IMR-90 (cell line): ENCODE measurements around the gene AFMID. TPM values are rescaled to one million over a fixed set of nuclear protein-coding genes. Genes with fewer than 3 reads are reported as not detected.
A peak's percentile ranks its signal among the peaks of the same experiment; 100 is the strongest.

ENCODE experiments used
- ATAC-seq: fragments of 200-7000 bp; cut with Tn5 transposase; 2 replicates; pipeline ENCODE4 v1.9.1; 2020; ENCODE audit warnings: low read depth, mild to moderate bottlenecking, moderate library complexity
- BruUV-seq: library from RNA; stranded (reverse); fragments of 400-500 nt; replicated peaks from 2 replicates; lab custom pipeline; 2021; lab: Mats Ljungman, UMichigan
- CTCF ChIA-PET: fragments of 300-600 bp; formaldehyde crosslinking; extraction: SDS; loops from one replicate; lab custom pipeline; 2021; ENCODE audit warnings: antibody characterized with exemption; lab: Yijun Ruan, JAX
- POLR2A ChIA-PET: fragments of 300-600 bp; sonication (Branson Sonifier 250); formaldehyde crosslinking; loops from one replicate; lab custom pipeline; 2022; ENCODE audit warnings: antibody characterized with exemption; ENCODE audit not compliant: unreplicated experiment; lab: Charles Lee
- DNase-seq: peaks from one replicate; pipeline ENCODE4 v3.0.0; 2013
- H2AFZ ChIP-seq: replicated peaks from 2 replicates; pipeline ENCODE3; 2013; ENCODE audit warnings: low read length, mild to moderate bottlenecking; ENCODE audit not compliant: poor library complexity
- H2AK5ac ChIP-seq: 2 replicates; pipeline ENCODE4 v1.6.1; 2013; ENCODE audit warnings: low read depth, low read length, inconsistent platforms
- H2AK9ac ChIP-seq: replicated peaks from 2 replicates; pipeline ENCODE3; 2013; ENCODE audit warnings: mild to moderate bottlenecking, low read depth, low read length, moderate library complexity; ENCODE audit not compliant: poor library complexity
- H2BK120ac ChIP-seq: 2 replicates; pipeline ENCODE4 v1.6.1; 2013; ENCODE audit warnings: low read depth, low read length, inconsistent platforms
- H2BK15ac ChIP-seq: 3 replicates; pipeline ENCODE4 v1.6.1; 2013; ENCODE audit warnings: low read depth, low read length, inconsistent platforms
- H2BK20ac ChIP-seq: 2 replicates; pipeline ENCODE4 v1.6.1; 2013; ENCODE audit warnings: low read depth, mild to moderate bottlenecking, inconsistent platforms, low read length, moderate library complexity
- H2BK5ac ChIP-seq: 2 replicates; pipeline ENCODE4 v1.6.1; 2013; ENCODE audit warnings: mild to moderate bottlenecking, low read depth, low read length, inconsistent platforms; ENCODE audit not compliant: poor library complexity, severe bottlenecking
- H3K14ac ChIP-seq: replicated peaks from 2 replicates; pipeline ENCODE4 v1.6.1; 2013; ENCODE audit warnings: low read depth, low read length, inconsistent platforms
- H3K18ac ChIP-seq: 2 replicates; pipeline ENCODE4 v1.6.1; 2013; ENCODE audit warnings: low read depth, low read length, control low read depth
- H3K23ac ChIP-seq: 2 replicates; pipeline ENCODE4 v1.6.1; 2013; ENCODE audit warnings: low read depth, low read length, inconsistent platforms
- H3K27ac ChIP-seq: 2 replicates; pipeline ENCODE4 v1.5.1; 2013; ENCODE audit warnings: mild to moderate bottlenecking, control low read depth, low read length; ENCODE audit not compliant: insufficient read depth
- H3K27me3 ChIP-seq: 2 replicates; pipeline ENCODE4 v1.6.1; 2013; ENCODE audit warnings: low read length; ENCODE audit not compliant: control insufficient read depth, insufficient read depth
- H3K36me3 ChIP-seq: 2 replicates; pipeline ENCODE4 v1.6.1; 2013; ENCODE audit warnings: low read length, mixed read lengths; ENCODE audit not compliant: control insufficient read depth, insufficient read depth
- H3K4ac ChIP-seq: 2 replicates; pipeline ENCODE4 v1.6.1; 2013; ENCODE audit warnings: low read depth, low read length, inconsistent platforms
- H3K4me1 ChIP-seq: 2 replicates; pipeline ENCODE4 v1.6.1; 2013; ENCODE audit warnings: low read length, mixed read lengths; ENCODE audit not compliant: control insufficient read depth, insufficient read depth
- H3K4me2 ChIP-seq: 2 replicates; pipeline ENCODE4 v1.6.1; 2013; ENCODE audit warnings: low read depth, mild to moderate bottlenecking, control low read depth, low read length, moderate library complexity
- H3K4me3 ChIP-seq: 2 replicates; pipeline ENCODE4 v1.5.1; 2013; ENCODE audit warnings: low read depth, mild to moderate bottlenecking, control low read depth, low read length, moderate library complexity; ENCODE audit not compliant: insufficient read depth
- H3K56ac ChIP-seq: 2 replicates; pipeline ENCODE4 v1.6.1; 2013; ENCODE audit warnings: low read length, inconsistent platforms; ENCODE audit not compliant: insufficient read depth; ENCODE audit errors: extremely low read depth
- H3K79me1 ChIP-seq, 2 experiments: 2 replicates each; pipeline ENCODE4 v1.6.1; 2013; ENCODE audit warnings: low read length in 2 of 2, inconsistent platforms in 1 of 2, low read depth in 1 of 2
- H3K9ac ChIP-seq: 2 replicates; pipeline ENCODE4 v1.6.1; 2013; ENCODE audit warnings: low read depth, low read length, control low read depth
- H3K9me1 ChIP-seq: 2 replicates; pipeline ENCODE4 v1.6.1; 2013; ENCODE audit warnings: low read length, inconsistent platforms; ENCODE audit not compliant: insufficient read depth
- H3K9me3 ChIP-seq: 2 replicates; pipeline ENCODE4 v1.6.1; 2013; ENCODE audit warnings: low read length; ENCODE audit not compliant: control insufficient read depth, insufficient read depth
- H4K20me1 ChIP-seq: 2 replicates; pipeline ENCODE4 v1.6.1; 2013; ENCODE audit warnings: low read length, inconsistent platforms; ENCODE audit not compliant: insufficient read depth
- H4K5ac ChIP-seq: 2 replicates; pipeline ENCODE4 v1.6.1; 2013; ENCODE audit warnings: mild to moderate bottlenecking, low read depth, low read length, control low read depth
- H4K8ac ChIP-seq, 2 experiments: 2 replicates each; pipeline ENCODE4 v1.6.1; 2013; ENCODE audit warnings: low read depth in 2 of 2, low read length in 2 of 2, control low read depth in 1 of 2, inconsistent platforms in 1 of 2
- H4K91ac ChIP-seq: 2 replicates; pipeline ENCODE4 v1.6.1; 2013; ENCODE audit warnings: low read depth, low read length, inconsistent platforms; ENCODE audit not compliant: insufficient read depth
- CTCF ChIP-seq: conservative IDR thresholded peaks from 2 replicates; pipeline ENCODE4 v1.5.1; 2012; ENCODE audit warnings: mild to moderate bottlenecking, low read depth, low read length, improper control_type of control experiment
- FOS ChIP-seq: fragments of 150-350 bp; IDR thresholded peaks from 2 replicates; pipeline ENCODE4 v1.6.1; 2016; ENCODE audit warnings: low read depth, low read length
- MAZ ChIP-seq: IDR thresholded peaks from 2 replicates; pipeline ENCODE4 v1.6.1; 2012; ENCODE audit warnings: low read depth, mild to moderate bottlenecking, low read length, improper control_type of control experiment, moderate library complexity, borderline replicate concordance
- MXI1 ChIP-seq: IDR thresholded peaks from 2 replicates; pipeline ENCODE4 v1.6.1; 2012; ENCODE audit warnings: low read depth, mild to moderate bottlenecking, low read length, moderate library complexity, borderline replicate concordance
- NFE2L2 ChIP-seq: fragments of 150-350 bp; IDR thresholded peaks from 2 replicates; pipeline ENCODE4 v1.6.1; 2016; ENCODE audit warnings: low read depth, mild to moderate bottlenecking, low read length
- RCOR1 ChIP-seq: IDR thresholded peaks from 2 replicates; pipeline ENCODE4 v1.6.1; 2012; ENCODE audit warnings: mild to moderate bottlenecking, low read length, improper control_type of control experiment; ENCODE audit not compliant: insufficient replicate concordance
- RFX5 ChIP-seq: IDR thresholded peaks from 2 replicates; pipeline ENCODE4 v1.8.0; 2012; ENCODE audit warnings: low read depth, mild to moderate bottlenecking, low read length, moderate library complexity
- USF2 ChIP-seq: fragments of 150-350 bp; IDR thresholded peaks from 2 replicates; pipeline ENCODE4 v1.6.1; 2017; ENCODE audit warnings: mild to moderate bottlenecking, antibody characterized with exemption, low read length, low read depth
- WGBS, 2 experiments: methylation state at CpG; one replicate each; pipeline versions ENCODE4 v1.1.5 to v1.1.7; 2013; ENCODE audit warnings: missing lambda C conversion rate in 2 of 2; ENCODE audit not compliant: insufficient read length in 1 of 2; ENCODE audit errors: extremely low coverage in 2 of 2; 5-methylcytosine and 5-hydroxymethylcytosine counted together
- dilution Hi-C: fragments of 300-500 bp; cut with HindIII; formaldehyde crosslinking; loops from one replicate; pipeline ENCODE4 v1.14.3; 2018; ENCODE audit warnings: low sequenced_read_pairs; ENCODE audit not compliant: unreplicated experiment
- in situ Hi-C: fragments of 300-500 bp; cut with MboI; formaldehyde crosslinking; loops from 3 replicates; pipeline ENCODE4 v1.14.3; 2019; ENCODE audit warnings: low sequenced_read_pairs, inconsistent platforms, mixed read lengths
- intact Hi-C: fragments of 100-400 bp; cut with micrococcal nuclease; formaldehyde crosslinking; loops from 2 replicates; pipeline ENCODE4 v1.10.0; 2022
- polyA plus RNA-seq, 3 experiments: library from polyadenylated mRNA; depleted of rRNA; stranded (reverse); fragments of >200 nt; gene quantifications; 2 replicates each; pipeline ENCODE4 v1.2.3, GENCODE V29; 2012; ENCODE audit warnings: low replicate concordance in 1 of 3
- total RNA-seq: library from RNA; depleted of rRNA; stranded (reverse); fragments of >200 nt; gene quantifications from 2 replicates; pipeline ENCODE4 v1.2.3, GENCODE V29; 2012
- TF ChIP-seq, protein P1 (sequence below): fragments of 150-350 bp; IDR thresholded peaks from 2 replicates; pipeline ENCODE4 v1.6.1; 2016; ENCODE audit warnings: low read depth, mild to moderate bottlenecking, low read length, moderate library complexity, borderline replicate concordance

The AFMID gene
- total and polyA plus RNA-seq, 2 of the 4 experiments (the other 2 are of a cell fraction) = 41.0 to 65.1 TPM

DNA sequence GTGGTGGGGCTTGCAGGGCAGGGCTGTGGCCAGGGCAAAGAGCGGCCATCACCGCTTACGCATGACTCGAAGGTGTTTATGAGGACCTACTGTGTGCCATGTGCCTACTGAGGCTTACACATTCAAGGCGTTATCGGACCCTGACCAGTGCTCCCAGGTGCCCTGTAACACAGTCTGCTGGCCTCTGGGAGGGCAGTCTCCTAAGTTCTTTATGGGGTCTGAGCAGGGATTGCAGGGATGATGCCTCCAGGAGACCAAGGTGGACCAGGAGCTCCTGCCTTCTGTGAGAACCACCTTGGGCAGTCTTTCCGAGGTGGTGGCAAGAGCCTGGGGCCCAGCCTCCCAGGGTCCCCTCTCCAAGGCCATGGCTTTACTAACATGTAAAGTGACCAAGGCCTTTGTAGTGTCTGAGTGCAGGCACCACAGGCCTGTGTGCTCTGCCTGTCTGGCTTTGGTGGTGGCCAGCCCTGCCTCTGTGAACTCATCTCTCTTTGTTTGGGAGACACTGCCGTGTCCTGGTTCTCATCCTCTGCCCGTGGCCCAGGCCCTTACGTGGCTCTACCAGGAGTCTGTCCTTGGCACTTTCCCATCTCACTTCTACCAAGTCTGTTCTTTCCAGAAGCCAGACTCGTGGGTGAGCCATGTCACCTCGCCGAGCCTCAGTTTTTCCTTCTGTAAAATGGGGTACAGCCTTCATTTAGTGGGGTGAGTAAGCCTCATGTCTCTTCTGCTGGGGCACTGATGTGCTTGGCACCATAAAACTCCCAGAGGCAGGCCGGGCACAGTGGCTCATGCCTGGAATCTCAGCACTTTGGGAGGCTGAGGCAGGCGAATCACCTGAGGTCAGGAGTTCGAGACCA lies 22.2 kb upstream of the AFMID start:
- peak overlapping the region; percentile 11 for H2AFZ ChIP-seq
- H3K36me3 ChIP-seq = no peaks in the 10 kb centered on the region
- H4K20me1 ChIP-seq = peaks cover 2% of the 10 kb centered on the region; the same call in 1 of the 2 replicates
- H3K79me1 ChIP-seq = peaks cover 0 to 15% of the 10 kb centered on the region in 2 experiments; a peak in 2 of 4 replicates
- H2BK5ac ChIP-seq = no peak overlapping the region
- CTCF ChIA-PET = no interaction called here
- H3K9me3 ChIP-seq = no peaks in the 10 kb centered on the region
- H4K5ac ChIP-seq = no peak overlapping the region
- no peak overlapping the region for H3K18ac ChIP-seq
- peaks cover 2% of the 10 kb centered on the region for H3K4me1 ChIP-seq
- H3K56ac ChIP-seq = no peak overlapping the region
- H4K91ac ChIP-seq = no peak overlapping the region
- no peak overlapping the region for H3K4me3 ChIP-seq
- H3K9ac ChIP-seq = no peak overlapping the region
- WGBS, 2 experiments = 91% methylated on average over 7 of the region's 16 CpGs; no CpG with 5 or more reads in 1 of the 2 experiments
- no TSS peak for BruUV-seq
- no peak overlapping the region for H3K4me2 ChIP-seq
- peak overlapping the region; percentile 16 for H2AK9ac ChIP-seq
- dilution Hi-C loops (no loop called here), in situ Hi-C loops (no loop called here), intact Hi-C loops (no loop called here)
- H3K27ac ChIP-seq = no peak overlapping the region
- H3K23ac ChIP-seq = no peak overlapping the region
- POLR2A ChIA-PET = no interaction called here
- H2BK120ac ChIP-seq = no peak overlapping the region
- no peak for DNase-seq
- H3K14ac ChIP-seq = no peak overlapping the region
- H2BK20ac ChIP-seq = no peak overlapping the region
- H4K8ac ChIP-seq = no peak overlapping the region
- H2BK15ac ChIP-seq = no peak overlapping the region
- no peak for ATAC-seq
- peaks cover 3% of the 10 kb centered on the region; the same call in 1 of the 2 replicates for H3K9me1 ChIP-seq
- TF ChIP-seq, protein P1, sequence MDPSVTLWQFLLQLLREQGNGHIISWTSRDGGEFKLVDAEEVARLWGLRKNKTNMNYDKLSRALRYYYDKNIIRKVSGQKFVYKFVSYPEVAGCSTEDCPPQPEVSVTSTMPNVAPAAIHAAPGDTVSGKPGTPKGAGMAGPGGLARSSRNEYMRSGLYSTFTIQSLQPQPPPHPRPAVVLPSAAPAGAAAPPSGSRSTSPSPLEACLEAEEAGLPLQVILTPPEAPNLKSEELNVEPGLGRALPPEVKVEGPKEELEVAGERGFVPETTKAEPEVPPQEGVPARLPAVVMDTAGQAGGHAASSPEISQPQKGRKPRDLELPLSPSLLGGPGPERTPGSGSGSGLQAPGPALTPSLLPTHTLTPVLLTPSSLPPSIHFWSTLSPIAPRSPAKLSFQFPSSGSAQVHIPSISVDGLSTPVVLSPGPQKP = no peak
- no peak for TF ChIP-seq MXI1
- TF ChIP-seq USF2 = no peak
- TF ChIP-seq NFE2L2 = no peak
- no peak for TF ChIP-seq CTCF
- no peak for TF ChIP-seq RFX5
- TF ChIP-seq MAZ = no peak
- TF ChIP-seq FOS = no peak
- TF ChIP-seq RCOR1 = no peak
- no peak overlapping the region for H3K4ac ChIP-seq
- no peaks in the 10 kb centered on the region for H3K27me3 ChIP-seq
- H2AK5ac ChIP-seq = no peak overlapping the region
